Activated gamma-delta T cell (primary cell): ENCODE measurements around the gene FAR2.

Source experiments
- DNase-seq: peaks from one replicate; lab custom pipeline; 2025; lab: John Stamatoyannopoulos, UW

The FAR2 gene

GRCh38 chr12:29204521-29204920, 55.4 kb downstream of the FAR2 start:
- DNase-seq, result no peak

- DNase-seq, result no peak
Observed at GRCh38 chr12:29207120-29207519, 58.0 kb downstream of the FAR2 start.

- DNase-seq, result no peak
Observed at GRCh38 chr12:29208060-29208459, 59.0 kb downstream of the FAR2 start.

GRCh38 chr12:29208936-29209701, 60.0 kb downstream of the FAR2 start:
- no peak for DNase-seq

- no peak for DNase-seq
Observed at GRCh38 chr12:29211696-29212095, 62.6 kb downstream of the FAR2 start.

GRCh38 chr12:29212682-29213403, 63.8 kb downstream of the FAR2 start:
- DNase-seq, result no peak

- no peak for DNase-seq
Observed at GRCh38 chr12:29216266-29216665, 67.2 kb downstream of the FAR2 start.

- no peak for DNase-seq
Observed at GRCh38 chr12:29216797-29217575, 67.9 kb downstream of the FAR2 start.

- DNase-seq, result no peak
Observed at GRCh38 chr12:29220632-29221336, 71.7 kb downstream of the FAR2 start.

- DNase-seq, result no peak
Observed at GRCh38 chr12:29222200-29222599, 73.1 kb downstream of the FAR2 start.

- no peak for DNase-seq
Observed at GRCh38 chr12:29223426-29223825, 74.3 kb downstream of the FAR2 start.

- DNase-seq, result no peak
Observed at GRCh38 chr12:29223956-29224543, 75.0 kb downstream of the FAR2 start.

GRCh38 chr12:29224572-29224971, 75.5 kb downstream of the FAR2 start:
- no peak for DNase-seq

- no peak for DNase-seq
Observed at GRCh38 chr12:29225834-29226233, 76.8 kb downstream of the FAR2 start.

GRCh38 chr12:29226616-29227015, 77.5 kb downstream of the FAR2 start:
- no peak for DNase-seq

- DNase-seq, result no peak
Observed at GRCh38 chr12:29228474-29229157, 79.5 kb downstream of the FAR2 start.

GRCh38 chr12:29229158-29229505, 80.1 kb downstream of the FAR2 start:
- DNase-seq, result no peak

GRCh38 chr12:29229937-29230336, 80.9 kb downstream of the FAR2 start:
- no peak for DNase-seq

GRCh38 chr12:29230800-29231560, 81.9 kb downstream of the FAR2 start:
- DNase-seq, result no peak

- no peak for DNase-seq
Observed at GRCh38 chr12:29232086-29232485, 83.0 kb downstream of the FAR2 start.
